GM12874 (cell line): ENCODE data around the gene SAA4.

Experiments
- TF ChIP-seq, protein P1 (sequence below): IDR thresholded peaks from 2 replicates; pipeline ENCODE4 v1.5.1; 2011; ENCODE audit warnings: low read depth, mild to moderate bottlenecking, control low read depth, low read length, moderate library complexity; ENCODE audit not compliant: insufficient read depth

SAA4 gene

GRCh38 chr11:18265949-18266348 is 29.3 kb upstream of the SAA4 start, which contains the start of gene SAA1:
TSS of gene SAA1 (plus strand) at chr11:18266264. CDS start at chr11:18266888, 624 bp downstream.
- TF ChIP-seq, protein P1, sequence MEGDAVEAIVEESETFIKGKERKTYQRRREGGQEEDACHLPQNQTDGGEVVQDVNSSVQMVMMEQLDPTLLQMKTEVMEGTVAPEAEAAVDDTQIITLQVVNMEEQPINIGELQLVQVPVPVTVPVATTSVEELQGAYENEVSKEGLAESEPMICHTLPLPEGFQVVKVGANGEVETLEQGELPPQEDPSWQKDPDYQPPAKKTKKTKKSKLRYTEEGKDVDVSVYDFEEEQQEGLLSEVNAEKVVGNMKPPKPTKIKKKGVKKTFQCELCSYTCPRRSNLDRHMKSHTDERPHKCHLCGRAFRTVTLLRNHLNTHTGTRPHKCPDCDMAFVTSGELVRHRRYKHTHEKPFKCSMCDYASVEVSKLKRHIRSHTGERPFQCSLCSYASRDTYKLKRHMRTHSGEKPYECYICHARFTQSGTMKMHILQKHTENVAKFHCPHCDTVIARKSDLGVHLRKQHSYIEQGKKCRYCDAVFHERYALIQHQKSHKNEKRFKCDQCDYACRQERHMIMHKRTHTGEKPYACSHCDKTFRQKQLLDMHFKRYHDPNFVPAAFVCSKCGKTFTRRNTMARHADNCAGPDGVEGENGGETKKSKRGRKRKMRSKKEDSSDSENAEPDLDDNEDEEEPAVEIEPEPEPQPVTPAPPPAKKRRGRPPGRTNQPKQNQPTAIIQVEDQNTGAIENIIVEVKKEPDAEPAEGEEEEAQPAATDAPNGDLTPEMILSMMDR, result no peak

DNA sequence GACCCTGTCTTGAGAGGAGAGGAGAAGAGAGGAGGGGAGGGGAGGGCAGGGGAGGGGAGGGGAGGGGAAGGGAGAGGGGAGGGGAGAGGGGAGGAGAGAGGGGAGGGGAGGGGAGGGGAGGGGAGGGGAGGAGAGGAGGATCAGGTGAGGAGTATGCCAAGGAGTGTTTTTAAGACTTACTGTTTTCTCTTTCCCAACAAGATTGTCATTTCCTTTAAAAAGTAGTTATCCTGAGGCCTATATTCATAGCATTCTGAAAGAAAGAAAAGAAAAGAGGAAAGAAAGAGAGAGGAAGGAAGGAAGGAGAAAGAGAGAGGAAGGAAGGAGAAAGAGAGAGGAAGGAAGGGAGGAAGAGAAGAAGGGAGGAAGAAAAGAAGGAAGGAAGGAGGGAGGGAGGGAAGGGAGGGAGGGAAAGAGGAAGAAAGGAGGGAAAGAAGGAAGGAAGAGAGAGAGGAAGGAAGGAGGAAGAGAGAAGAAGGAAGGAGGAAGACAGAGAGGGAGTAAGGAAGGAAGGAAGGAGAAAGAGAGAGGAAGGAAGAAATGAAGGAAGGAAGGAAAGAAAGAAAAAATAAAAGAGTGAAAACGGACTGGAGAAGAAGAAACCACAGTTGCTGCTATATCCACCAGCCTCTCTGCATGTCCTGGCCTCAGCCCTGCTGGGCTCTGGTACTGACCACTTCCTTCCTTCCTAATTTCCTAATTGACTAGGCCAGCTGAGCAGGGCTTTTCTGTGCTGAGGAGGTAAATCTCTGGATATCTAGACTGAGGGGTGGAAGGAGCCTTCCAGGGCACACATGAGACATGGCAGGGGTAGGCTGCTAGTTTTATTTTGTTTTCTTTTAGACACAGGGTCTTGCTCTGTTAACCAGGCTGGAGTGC is 28.3 kb upstream of the SAA4 start:
- TF ChIP-seq, protein P1, result no peak

GRCh38 chr11:18264035-18264434 is 27.4 kb upstream of the SAA4 start:
- TF ChIP-seq, protein P1, result no peak

DNA sequence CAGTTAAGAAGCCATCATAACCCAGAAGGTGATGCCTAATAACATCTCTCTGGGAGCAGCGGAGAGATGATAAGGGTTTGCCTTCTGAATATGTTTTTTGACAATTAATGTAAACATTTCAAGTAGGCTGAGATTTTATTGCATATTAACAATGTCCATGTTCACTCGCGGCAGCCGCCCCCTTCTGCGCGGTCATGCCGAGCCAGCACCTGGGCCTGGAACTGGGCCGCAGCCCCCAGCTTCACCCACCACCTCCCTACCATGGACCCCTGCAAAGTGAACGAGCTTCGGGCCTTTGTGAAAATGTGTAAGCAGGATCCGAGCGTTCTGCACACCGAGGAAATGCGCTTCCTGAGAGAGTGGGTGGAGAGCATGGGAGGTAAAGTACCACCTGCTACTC is 25.1 kb upstream of the SAA4 start:
- TF ChIP-seq, protein P1, result no peak

GRCh38 chr11:18259259-18259658 is 22.7 kb upstream of the SAA4 start:
- TF ChIP-seq, protein P1, result no peak

- TF ChIP-seq, protein P1, result no peak
Measured at GRCh38 chr11:18254781-18255361, 18.3 kb upstream of the SAA4 start.

DNA sequence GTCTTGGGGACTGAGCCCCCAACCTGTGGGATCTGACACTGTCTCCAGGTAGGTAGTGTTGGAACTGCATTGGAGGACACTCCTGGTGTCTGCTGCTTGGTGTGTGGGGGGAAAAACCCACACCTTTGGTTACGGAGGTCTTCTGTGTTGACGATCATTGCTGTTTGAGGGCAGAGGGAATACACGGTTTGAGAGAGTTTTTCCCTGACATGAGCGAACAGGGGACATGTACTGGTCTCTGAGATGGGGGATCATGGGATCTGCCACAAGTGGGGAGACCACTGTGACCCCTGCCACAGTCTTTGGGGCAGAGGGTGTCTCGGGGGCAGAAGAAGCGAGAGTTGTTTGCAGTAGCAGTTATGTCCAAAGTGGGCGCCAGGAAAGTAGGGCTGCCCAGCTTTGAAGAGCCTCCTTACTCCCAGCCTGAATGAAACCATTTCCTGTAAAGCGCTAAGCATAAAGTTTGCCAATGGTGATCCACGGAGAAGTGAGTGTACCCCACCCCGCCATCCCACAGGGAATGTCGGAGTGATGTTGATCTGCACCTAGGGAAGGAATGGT is 17.3 kb upstream of the SAA4 start:
- TF ChIP-seq, protein P1, result no peak
